GM19238 (cell line): ENCODE data around the gene DNAJC3.

Experiments
- DNase-seq: peaks from one replicate; pipeline ENCODE4 v3.0.0; 2011; ENCODE audit warnings: low spot score; ENCODE audit not compliant: insufficient read length

The DNAJC3 gene

DNA sequence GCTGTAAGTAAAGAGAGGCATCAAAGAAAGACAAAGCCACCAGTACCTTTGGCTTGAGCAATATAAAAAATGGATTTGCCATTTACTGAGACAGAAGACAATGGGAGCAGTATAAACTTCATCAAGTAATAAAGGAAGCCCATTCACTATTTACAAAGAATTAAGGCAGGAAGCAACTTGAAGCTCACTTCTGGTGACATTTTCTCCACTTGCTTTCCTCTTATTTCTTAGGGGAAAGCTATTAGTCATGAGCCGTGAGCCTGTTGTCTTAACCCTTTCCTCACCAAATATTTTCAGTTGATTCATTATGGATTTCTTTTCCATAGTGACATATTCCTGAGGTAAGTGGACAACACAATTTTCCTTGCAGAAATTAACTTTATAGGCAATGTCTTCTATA lies 156.8 kb downstream of the DNAJC3 start:
- DNase-seq = no peak

- peak; percentile 19 for DNase-seq
These were observed 157.3 kb downstream of the DNAJC3 start for GRCh38 chr13:95834134-95834765.

DNA sequence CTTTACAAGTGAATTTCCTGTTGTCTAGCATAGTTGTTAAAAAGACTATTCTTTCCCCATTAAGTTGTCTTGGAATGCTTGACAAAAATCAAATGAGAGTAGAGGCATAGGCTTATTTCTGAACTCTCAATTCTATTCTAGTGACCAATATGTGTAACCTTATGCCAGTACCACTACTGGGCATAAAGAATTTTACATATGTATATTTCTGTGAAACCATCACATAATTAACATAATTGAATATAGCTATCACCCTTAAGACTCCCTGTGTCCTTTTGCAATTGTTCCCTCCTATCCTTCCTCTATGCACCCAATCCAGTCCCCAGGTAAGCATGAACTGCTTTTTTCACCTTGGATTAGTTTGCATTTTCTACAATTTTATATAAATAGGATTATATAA lies 165.0 kb downstream of the DNAJC3 start:
- no peak for DNase-seq

GRCh38 chr13:95842898-95843297 lies 166.0 kb downstream of the DNAJC3 start:
- no peak for DNase-seq
